Mononuclear cell (primary cell): Measurements from ENCODE around the gene NPAS3. TPM values are rescaled to one million over a fixed set of nuclear protein-coding genes. Genes with fewer than 3 reads are reported as not detected.

Experiments used
- H3K27me3 ChIP-seq: 2 replicates; pipeline ENCODE4 v1.6.0; 2011; ENCODE audit warnings: low read length, control low read depth; ENCODE audit not compliant: insufficient read depth
- H3K4me1 ChIP-seq: 2 replicates; pipeline ENCODE4 v1.5.1; 2011; ENCODE audit warnings: mild to moderate bottlenecking, low read length, control low read depth; ENCODE audit not compliant: insufficient read depth
- H3K4me3 ChIP-seq: 2 replicates; pipeline ENCODE4 v1.5.1; 2011; ENCODE audit warnings: mild to moderate bottlenecking, low read length, moderate library complexity
- H3K9me3 ChIP-seq: 2 replicates; pipeline ENCODE4 v1.5.1; 2011; ENCODE audit warnings: low read depth, mild to moderate bottlenecking, control low read depth, low read length
- total RNA-seq: library from RNA; depleted of rRNA; stranded (reverse); fragments of >200 nt; gene quantifications from one replicate; pipeline ENCODE4 v1.2.3, GENCODE V29; 2012

Gene NPAS3
- total RNA-seq, 1 donor: not detected

DNA sequence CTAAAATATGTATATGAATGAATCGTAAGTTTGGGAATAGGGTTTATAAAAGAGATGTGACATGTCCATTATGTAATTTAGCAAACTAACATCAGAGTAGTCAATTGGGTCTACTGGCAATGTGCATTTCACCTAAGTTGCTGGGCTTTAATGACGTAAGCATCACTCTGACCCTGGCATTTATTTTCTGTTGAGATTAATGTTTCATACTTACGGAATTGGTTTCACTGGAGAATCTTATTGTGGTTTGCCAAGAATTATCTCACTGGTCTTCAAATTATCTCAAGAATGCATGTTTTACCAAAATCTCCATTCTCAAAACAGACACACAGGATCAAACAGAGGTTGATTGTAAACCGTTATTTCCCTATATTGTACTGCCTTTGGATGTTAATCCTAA lies 437.1 kb downstream of the NPAS3 start:
- Histone ChIP-seq H3K4me1 (no peaks in the 10 kb centered on the region), H3K27me3 (no peaks in the 10 kb centered on the region), H3K9me3 (no peaks in the 10 kb centered on the region), H3K4me3 (no peak overlapping the region)

DNA sequence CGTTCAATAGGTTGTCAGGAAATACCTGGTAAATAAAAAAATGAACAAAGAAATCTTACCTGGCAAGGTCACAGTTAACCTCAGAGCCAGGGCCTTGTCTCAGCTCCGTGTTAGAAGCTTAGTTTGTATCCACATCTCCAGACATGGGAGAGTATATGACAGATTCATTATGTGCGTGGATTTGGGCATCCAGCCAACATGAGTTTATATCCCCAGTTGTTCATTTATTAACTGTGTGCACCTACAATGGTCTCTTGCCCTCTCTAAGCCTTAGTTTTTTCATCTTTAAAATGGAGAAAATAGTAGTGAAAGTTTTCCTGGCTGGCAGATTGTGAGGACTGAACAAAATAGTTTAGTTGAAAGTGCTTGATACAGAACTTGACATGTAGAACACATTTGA lies 437.8 kb downstream of the NPAS3 start:
- Histone ChIP-seq H3K9me3 (no peaks in the 10 kb centered on the region), H3K4me3 (no peak overlapping the region), H3K27me3 (no peaks in the 10 kb centered on the region), H3K4me1 (no peaks in the 10 kb centered on the region)

DNA sequence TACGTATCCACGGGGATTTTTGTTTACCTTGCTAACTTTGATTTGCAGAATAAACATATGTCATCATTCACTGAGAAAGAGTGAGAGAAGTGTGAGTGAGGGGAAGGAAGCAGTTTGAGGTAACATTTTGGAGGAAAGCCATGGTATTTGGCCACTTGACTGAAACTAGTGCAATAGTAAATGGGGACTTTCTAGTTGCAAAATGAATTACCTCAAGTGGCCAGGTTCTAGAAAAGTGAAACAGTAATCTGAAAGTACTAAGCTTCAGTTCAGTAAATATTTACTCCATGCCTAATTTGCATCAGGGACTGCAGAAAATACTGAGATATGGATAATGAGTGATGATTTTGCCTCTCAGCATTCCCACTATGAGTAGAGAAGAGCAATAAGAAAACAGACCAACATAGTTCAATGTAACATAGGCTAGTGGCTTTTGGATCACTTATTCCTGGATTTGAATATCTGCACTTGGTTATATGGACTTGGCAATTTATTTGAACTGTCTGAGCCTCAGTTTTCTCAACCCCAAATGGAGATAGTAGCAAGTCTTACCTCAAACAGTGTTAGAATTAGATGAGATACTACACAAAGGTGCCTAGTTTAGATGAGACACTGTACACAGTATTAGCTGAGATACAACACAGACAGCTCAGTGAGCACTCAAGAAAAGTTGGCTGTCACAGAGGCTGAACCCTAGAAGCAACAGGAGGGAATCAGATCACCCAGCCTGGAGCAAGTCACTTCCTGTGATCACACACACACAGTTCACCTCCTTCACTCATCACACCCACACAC lies 439.1 kb downstream of the NPAS3 start:
- H3K4me1 ChIP-seq: no peaks in the 10 kb centered on the region
- no peaks in the 10 kb centered on the region for H3K27me3 ChIP-seq
- no peaks in the 10 kb centered on the region for H3K9me3 ChIP-seq
- no peak overlapping the region for H3K4me3 ChIP-seq

DNA sequence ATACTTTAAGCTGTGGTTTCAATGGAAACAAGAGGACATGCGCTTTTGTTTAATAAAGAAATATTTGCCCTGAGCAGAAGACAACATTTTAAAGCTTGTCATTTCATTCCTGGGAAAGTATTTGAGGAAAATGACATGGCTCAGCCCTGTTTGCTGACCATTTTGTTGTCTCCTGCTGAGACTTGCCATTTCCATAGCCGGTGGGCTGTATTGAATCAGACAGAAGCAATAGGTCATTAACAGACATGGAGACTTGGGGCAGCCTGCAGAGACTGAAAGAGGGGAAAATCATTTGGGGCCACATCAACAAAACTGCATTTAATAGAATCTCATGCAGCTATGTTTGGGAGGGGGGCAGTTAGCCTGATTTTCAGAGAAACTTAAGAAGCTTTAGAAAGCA lies 443.0 kb downstream of the NPAS3 start:
- Histone ChIP-seq H3K4me3 (no peak overlapping the region), H3K9me3 (no peaks in the 10 kb centered on the region), H3K27me3 (no peaks in the 10 kb centered on the region), H3K4me1 (no peaks in the 10 kb centered on the region)

DNA sequence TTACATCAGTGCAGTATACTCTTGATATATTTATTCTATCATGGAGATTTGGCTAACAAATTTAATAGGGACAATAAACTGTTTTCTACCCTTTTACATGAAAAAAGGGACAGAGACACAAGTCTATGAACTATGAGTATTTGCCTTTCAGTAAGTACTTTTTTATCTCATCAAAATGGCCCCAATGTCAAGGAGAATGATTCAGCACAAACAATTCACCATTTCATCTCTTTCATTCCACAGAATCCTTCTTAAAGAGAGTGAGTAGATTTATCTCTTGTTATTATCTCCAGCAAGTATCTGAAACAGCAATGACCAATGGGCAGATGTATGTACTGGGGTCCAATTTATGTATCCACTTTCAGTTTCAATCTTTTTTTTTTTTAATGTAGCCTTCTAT lies 447.5 kb downstream of the NPAS3 start:
- Histone ChIP-seq H3K9me3 (no peaks in the 10 kb centered on the region), H3K27me3 (no peaks in the 10 kb centered on the region), H3K4me1 (no peaks in the 10 kb centered on the region), H3K4me3 (no peak overlapping the region)

DNA sequence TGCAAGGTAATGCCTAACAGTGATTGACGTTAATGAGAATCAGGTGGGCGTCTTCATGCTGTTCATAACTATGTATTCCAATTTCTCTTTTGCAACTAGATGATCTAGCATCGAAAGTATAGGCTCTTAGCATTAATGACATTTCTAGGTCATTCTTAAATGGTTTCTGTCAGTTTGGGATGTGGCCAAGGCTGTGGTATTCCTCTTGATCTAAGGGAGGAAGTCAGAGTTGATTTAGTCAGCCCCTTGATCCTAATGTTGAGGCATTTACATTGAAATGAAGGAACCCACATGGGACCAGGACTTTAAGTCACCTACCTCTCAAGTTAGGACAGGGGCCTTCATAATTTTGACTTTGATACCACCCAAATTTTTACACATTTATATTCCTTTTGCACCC lies 448.1 kb downstream of the NPAS3 start:
- no peak overlapping the region for H3K4me3 ChIP-seq
- H3K27me3 ChIP-seq: no peaks in the 10 kb centered on the region
- H3K9me3 ChIP-seq: no peaks in the 10 kb centered on the region
- H3K4me1 ChIP-seq: no peaks in the 10 kb centered on the region

DNA sequence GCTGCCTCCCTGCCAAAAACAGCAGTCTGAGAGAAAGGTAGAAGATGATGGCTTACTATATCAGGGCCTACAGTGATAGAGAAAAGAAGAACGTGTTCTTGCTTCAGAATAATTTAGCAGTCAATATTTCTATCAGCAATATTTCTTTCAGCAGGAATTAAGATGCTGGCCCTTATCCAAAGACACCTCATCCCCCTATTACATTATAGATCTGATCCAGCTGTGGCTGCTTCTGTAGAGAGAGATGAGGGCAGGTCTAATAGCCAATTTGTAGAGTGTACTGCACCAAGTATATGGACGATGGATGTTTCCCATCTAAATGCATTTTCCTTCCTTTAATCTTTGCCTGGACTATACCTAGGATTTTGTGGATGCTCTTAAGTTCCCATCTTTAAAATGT lies 451.7 kb downstream of the NPAS3 start:
- Histone ChIP-seq H3K4me1 (no peaks in the 10 kb centered on the region), H3K9me3 (no peaks in the 10 kb centered on the region), H3K27me3 (no peaks in the 10 kb centered on the region), H3K4me3 (no peak overlapping the region)

DNA sequence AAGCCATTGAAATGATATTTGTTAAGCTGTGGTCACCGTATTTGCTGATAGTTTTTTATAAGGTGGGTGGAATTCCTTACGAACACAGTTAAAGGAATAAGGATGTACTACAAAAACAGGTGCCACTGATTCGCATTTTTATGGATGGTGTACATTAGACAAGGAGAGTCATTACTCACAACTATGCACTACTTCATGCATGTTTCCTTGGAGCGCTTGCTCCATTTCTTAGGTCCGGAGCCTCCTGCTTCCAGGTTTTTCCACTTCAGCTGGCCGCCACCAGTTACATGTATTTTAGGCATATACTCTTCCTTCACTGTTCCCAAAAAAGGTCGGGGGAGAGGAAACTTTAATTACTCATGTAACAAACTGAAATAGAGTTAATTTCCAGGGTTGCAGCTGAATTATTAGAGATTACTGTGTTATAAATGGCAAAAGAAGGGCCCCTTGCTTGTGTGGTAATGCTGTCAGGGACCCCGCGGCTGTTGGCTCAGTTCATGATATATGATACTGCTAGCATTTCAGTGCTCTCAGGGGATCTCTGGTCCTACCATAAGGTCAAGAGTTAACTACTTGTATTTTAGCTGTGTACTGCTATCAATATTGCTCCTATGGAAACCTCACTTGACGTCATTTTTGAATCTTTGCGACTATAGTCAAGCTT lies 454.7 kb downstream of the NPAS3 start:
- H3K9me3 ChIP-seq: no peaks in the 10 kb centered on the region
- H3K4me1 ChIP-seq: no peaks in the 10 kb centered on the region

DNA sequence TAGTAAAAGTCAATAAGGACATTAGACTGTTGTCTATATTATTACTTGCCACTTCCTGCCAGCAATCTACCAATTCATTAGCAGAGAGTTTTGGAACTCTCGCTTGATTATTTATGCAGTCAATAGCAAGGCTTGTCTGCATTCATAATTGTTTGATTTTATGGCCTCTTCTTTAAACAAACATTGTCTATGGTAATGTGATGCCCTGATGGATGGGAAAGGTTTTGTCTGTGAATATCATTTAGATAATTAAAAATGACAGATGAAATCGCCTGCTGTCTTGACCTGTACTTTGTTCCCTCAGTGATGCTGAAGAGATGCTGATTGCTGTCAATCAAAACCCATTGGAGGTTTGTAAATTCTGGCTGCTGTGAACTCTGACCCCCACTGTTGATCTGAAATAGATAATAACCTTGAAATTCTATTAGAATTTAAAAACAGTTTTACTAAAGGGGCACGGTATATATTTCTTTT lies 455.3 kb downstream of the NPAS3 start:
- Histone ChIP-seq H3K4me3 (no peak overlapping the region), H3K27me3 (no peaks in the 10 kb centered on the region), H3K4me1 (no peaks in the 10 kb centered on the region), H3K9me3 (no peaks in the 10 kb centered on the region)

More for the DNA sequence above, 454.7 kb downstream of the NPAS3 start:
- Histone ChIP-seq H3K27me3 (no peaks in the 10 kb centered on the region), H3K4me3 (no peak overlapping the region)

DNA sequence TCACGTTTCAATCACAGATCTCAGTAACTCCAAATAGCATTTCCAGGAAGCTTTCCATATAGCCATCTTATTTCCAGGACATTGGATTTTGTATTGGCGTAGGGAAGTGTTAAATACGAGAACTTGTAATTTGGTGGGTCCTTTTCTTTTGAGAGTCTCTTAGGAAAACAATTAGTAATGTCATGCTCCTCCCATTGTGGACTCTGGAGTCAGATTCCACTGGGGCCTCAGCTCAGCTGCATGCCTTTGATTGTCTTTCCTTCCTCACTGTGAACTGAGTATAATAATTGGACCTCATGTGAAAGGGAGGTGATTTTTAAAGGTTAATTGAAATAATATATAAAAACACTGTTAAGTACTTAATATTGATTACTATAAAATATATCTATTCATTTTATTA lies 462.6 kb downstream of the NPAS3 start:
- no peak overlapping the region for H3K4me3 ChIP-seq
- H3K9me3 ChIP-seq: no peaks in the 10 kb centered on the region
- no peaks in the 10 kb centered on the region for H3K27me3 ChIP-seq
- no peaks in the 10 kb centered on the region for H3K4me1 ChIP-seq

DNA sequence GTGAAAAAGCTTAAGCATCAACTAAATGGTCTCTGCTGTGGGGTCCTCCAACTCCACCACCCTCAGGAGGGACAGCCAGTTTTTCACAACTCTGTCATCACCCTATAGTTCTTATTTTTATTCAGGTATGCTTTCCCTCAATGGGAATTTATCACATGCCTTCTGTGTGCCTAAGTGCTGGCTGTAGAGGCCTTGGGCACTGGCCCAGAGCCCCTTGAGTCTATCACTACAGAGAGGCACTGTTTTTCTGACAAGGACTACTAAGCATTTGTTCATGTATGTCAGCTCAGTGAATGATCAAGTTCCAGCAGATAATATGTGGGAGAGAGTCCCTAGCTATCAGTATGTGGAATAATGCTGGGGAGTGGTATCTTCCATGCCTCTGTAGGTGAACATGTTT lies 463.9 kb downstream of the NPAS3 start:
- no peaks in the 10 kb centered on the region for H3K27me3 ChIP-seq
- no peak overlapping the region for H3K4me3 ChIP-seq
- H3K4me1 ChIP-seq: no peaks in the 10 kb centered on the region
- no peaks in the 10 kb centered on the region for H3K9me3 ChIP-seq

DNA sequence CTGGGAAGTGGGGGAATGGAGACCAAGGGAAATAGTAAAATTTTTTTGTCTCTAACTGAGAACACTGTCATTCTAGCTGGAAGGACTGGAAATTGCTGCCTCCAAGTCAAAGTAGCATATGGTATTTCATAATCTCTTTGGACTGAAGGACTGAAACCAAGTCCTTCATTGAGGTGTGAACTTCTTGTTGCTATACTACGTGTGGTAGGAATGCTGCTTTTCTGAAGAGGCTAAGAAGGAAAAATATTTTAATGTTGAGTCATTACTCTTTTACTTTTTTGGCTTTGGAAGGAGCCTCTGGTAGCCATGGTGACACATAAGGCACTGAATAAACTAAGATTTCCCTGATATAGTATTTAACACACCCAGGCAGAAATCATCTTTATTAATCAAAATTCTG lies 465.4 kb downstream of the NPAS3 start:
- Histone ChIP-seq H3K4me3 (no peak overlapping the region), H3K9me3 (no peaks in the 10 kb centered on the region), H3K4me1 (no peaks in the 10 kb centered on the region), H3K27me3 (no peaks in the 10 kb centered on the region)

DNA sequence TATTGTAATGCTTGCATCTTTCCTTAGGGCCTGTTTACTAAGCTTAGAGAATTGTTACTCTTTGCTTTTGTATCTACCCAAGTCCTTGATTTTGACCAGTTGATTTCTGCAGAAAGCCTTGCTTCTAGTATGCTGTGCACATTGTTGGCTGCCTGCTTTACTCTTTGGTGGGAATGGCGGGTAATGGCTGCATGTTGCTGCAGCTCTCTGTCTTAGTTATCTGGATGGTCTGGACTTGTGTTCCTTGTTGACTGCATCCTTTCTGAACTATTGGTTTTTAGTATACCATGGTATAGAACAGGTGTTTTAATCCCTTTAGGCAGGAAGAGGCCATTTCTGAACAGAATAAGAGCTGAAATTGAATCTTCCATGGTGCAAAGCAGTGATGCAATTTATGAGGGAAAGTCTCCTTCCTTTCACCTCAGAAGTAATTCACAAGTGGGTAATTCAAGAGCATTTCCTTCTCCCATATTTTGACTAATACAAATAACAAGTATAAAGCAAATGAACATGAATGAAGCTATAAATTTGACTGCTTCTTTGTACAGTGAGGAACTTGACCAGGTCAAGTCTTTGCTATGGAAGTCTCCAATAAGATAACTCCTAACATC lies 466.4 kb downstream of the NPAS3 start:
- Histone ChIP-seq H3K9me3 (no peaks in the 10 kb centered on the region), H3K4me3 (no peak overlapping the region), H3K27me3 (no peaks in the 10 kb centered on the region), H3K4me1 (no peaks in the 10 kb centered on the region)

DNA sequence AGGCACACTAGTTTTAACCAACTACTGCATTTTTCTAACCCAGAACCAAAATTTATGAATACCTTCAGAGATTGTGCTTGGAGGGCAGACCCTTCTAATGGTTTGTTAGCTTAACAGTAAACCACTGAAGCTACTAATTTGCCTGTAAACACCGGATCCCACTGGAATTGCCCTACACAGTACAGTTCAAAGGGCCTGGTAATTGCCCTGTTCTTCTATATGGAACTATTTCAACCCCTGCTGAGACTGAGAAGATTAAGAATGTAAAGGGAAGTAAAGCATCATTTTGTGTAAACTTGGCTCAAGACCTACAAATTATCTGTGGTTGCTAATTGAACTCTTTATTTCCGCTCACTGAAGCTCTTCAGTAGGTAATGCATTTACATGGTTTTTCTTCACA lies 468.1 kb downstream of the NPAS3 start:
- H3K9me3 ChIP-seq: no peaks in the 10 kb centered on the region
- no peak overlapping the region for H3K4me3 ChIP-seq
- H3K27me3 ChIP-seq: no peaks in the 10 kb centered on the region
- H3K4me1 ChIP-seq: no peaks in the 10 kb centered on the region

DNA sequence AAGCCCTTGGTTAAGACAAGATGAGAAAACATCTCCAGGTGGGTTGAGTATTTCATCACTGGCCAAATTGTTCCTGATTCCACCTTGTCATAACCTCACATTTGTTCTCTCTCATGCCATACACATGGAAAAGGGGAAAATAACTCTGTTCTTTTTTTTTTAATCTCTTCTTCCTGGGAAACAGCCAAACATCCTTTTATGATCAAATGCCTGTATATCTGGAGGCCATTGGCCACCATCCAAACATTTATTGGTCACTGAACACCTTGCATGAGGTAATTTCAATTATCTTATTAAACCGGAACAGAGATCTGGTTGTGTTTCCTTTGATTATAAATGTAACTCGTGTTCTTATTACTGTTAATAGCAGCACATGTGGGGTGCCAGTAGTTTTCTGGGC lies 469.6 kb downstream of the NPAS3 start:
- no peaks in the 10 kb centered on the region for H3K9me3 ChIP-seq
- H3K4me1 ChIP-seq: peaks cover 3% of the 10 kb centered on the region
- H3K4me3 ChIP-seq: no peak overlapping the region
- no peaks in the 10 kb centered on the region for H3K27me3 ChIP-seq
